ENCODE data around the gene KIF21A.

Gene KIF21A

DNA sequence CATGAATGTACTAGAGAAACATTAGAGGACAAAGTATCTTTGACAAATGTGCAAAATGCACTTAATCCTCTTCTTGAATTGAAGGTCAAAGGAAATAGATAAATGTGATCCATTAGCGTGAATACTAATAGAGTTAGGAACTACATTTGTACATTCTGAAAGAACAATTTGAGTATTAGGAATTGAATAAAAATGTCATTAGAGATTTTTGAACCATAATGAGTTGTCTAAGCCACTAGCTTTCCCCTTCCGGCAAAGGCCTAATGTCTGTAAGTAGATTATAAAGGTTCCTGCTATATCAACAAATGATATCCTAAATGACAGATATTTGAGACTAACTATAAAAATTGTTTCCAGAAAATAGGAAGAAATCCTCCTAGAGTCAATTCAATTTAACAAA is 59.8 kb downstream of the KIF21A start:
- DNase-seq: no peak

DNA sequence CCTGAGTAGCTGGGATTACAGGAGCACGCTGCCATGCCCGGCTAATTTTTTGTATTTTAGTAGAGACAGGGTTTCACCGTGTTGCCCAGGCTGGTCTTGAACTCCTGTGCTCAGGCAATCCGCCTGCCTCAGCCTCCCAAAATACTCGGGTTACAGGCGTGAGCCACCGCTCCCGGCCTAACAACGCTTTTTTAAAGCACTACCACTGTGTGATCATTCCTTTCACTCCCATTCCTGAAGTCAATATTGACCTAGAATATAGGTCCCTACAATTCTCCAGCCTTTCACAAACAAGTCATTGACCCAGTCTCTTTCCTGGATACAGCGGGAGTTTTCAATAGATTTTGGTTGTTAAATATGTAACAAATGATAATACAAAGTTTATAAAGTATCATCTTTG is 62.8 kb downstream of the KIF21A start:
- no peak for DNase-seq

DNA sequence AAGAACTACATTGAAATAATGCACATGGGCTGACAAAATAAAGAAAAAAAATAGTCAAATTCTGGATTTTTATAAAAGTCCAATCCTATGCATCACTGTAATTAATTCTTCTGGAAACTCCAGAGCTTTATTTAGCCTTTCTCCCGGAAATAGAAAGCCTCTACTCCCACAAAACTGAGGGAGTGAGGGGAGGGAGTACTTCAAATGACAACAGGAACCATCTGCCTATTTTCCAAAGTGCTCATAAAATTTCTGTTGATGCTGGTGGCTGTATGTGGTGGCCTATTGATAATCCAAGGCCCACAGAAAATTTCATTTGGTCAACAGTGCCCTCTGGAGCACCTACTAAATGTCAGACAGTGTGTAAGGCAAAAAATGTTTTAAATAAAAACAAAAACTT is 64.6 kb downstream of the KIF21A start:
- no peak for DNase-seq

DNA sequence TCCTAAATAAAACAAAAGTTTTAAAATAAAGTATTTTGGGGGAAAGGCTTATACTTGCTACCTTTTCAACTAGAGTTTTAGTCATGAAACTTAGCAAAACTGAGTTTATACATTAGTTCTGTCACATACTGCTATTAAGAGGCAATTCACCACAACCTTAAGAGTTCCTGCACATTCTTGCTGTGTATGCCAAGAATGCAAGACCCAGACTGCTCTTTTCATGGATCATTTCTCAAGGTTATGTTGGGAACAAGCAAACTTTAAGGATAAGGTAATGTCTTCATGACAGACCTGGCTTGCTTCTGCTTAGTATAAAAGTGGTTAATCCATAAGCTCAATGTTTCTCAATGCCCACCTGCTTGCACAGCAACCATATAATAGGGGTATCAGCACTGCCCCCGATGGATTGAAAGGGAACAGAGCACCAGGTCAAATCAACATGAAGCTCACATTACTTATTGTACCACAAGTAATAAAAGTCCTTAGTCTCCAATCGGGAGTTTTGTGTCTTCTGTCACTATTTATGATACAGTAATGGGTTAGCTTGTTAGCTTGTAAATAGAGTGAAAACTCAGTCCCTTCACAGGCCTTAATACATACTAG is 67.6 kb downstream of the KIF21A start:
- no peak for DNase-seq

DNA sequence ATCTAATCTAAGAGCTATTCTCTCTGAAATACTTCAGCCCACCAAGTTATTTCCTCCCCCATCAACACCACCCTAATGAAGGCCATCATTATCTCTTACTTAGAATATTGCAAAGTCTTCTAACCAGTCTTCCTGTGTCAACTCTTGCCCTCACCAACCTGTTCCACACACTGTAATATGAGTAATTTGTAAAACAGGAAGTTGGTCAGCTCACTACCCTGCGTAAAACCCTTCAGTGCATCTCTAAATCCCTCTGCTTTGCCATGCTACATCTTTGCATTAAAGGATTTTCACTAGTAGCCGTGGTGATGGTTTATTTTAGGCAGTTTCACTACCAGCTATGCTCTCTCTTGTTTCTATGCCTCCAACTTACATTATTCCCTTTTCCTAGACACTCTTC is 70.0 kb downstream of the KIF21A start:
- no peak for DNase-seq

DNA sequence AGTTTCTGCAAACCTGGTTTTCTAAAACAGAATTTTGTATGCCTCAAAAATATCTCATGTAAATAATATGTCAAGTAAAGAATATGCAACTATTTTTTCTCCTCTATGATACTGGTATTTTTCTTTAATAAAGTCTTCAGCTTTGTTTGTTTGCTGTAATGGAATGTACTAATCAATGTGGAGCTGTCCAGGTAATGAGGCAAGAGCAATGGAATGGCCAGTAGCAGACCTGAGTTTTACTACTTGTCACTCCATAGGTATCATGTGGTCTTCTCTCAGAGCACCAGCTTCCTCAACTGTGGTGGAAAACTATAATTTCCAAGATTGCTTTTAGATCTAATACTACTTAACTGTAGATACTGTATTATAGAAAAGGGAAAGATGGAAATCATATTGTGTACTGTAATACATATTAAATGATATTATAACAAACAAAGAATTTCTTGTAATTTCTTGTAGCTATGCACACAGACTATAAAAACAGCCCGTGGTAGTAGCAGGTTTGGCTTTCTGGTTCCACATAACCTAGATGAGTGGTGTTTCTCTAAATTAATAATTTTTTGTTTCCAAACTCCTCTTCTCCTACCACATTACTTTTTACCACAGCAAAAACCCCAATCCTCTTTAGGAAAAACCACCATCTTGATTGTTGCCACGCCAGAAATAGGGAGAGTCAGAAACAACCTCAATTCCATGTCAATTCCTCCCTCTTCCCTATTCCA is 70.6 kb downstream of the KIF21A start:
- DNase-seq: no peak

DNA sequence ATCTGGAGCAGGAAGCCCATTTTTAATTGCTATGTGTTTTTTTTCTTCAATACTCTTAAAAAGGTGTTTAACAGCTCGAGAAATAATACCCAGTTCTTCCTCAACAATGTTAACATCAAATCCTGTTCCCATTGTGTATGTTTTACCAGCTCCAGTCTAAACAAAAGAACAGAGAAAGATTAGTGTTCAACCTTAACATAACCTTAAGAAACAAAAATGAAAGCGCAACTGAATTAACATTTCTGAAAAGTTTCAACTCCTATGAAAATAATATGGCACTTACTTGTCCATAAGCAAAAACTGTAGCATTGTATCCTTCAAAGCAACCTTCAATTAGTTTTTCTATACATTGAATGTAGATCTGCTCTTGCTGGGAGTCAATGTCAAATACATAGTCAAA is 73.2 kb downstream of the KIF21A start:
- no peak for DNase-seq

DNA sequence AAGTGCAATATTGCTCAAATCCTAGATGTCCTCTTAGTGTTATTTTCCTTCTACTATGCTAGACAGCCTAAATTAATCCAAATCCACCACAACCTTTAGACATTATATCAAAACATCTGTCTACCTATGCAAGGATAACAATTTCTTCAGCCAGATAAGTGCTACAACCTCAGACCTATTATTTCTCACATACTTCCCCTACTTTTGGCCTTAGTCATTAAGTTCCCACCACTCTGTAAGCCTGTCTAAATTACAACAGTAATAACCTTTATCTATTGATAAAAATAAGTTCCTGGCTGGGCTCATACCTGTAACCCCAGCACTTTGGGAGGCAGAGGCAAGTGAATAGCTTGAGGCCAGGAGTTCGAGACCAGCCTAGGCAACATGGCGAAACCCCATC is 74.0 kb downstream of the KIF21A start:
- DNase-seq: no peak

DNA sequence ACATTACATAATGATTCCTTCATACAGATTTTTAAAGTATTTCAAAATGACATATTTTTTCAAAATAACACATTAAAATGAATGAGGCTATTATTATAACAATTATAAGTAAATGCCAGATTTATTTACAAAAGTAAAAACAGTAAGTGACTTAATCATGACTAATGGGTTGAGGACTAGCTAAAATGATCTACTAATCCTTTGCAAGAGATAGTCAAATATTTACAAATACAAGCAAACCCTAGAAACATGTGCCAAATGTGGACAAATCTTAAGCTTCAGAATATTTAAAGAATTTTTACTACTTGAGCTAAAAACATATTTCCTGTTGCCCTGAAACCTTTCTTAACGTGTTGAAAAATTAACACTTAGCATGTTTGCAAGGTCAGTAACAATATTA is 74.8 kb downstream of the KIF21A start:
- no peak for DNase-seq

DNA sequence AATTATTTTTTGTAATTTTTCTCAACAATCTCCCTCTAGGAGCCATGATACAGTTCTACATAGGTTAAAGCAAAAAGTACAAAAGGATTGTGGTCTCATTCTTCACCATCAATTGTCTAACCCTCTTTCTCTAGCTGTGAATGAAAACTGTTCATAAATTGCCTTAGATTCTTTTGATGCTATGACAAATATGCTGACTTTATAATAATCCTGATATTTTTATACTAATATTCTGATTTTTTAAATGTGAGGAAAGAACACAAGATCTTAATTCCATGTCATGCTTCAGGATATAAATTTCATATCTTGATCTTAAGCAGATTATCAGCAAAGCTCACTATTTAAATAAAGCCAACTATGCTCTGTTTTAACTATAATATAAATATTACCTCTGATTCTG is 75.4 kb downstream of the KIF21A start:
- no peak for DNase-seq

DNA sequence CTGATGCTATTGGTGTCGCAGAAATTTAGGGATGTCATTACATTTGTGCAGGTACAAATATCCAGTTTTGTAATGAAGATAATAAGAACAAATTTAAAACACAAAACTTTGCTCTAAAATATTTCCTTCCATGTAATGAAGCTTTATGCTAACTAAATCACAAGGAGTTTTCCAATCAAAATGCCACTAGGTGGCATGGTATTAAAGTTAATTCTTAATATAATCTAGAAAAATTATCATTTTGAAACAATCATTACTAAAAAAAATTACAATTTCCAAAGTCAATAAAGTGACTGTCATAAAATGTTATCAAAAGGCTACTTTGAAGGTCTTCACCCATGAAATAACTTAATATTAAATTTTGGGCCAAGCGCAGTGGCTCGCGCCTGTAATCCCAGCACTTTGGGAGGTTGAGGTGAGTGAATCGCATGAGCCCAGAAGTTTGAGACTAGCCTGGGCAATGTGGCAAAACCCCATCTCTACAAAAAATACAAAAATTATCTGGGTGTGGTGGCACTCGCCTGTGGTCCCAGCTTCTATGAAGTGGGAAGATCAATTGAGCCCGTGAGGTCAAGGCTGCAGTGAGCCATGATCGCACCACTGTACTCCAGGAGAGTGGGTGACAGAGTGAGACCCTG is 77.4 kb downstream of the KIF21A start:
- no peak for DNase-seq

DNA sequence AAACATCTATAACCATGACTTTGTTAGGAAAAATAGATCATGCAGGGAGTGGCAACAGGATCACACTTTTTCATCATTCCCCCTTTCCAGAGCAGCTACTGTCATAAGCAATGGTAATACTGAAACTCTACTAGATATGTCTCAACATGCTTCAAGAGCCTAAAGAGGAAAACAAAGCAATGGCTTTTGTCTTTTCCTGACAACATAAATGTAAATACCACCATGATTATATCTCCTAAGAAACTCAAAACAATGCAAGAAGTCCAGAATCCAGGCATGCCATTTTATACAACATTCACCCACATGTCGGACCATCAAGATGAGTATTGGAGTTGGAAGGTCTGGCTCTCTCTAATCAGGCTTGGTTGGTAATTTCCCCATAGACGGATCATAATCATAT is 78.7 kb downstream of the KIF21A start:
- DNase-seq: no peak

DNA sequence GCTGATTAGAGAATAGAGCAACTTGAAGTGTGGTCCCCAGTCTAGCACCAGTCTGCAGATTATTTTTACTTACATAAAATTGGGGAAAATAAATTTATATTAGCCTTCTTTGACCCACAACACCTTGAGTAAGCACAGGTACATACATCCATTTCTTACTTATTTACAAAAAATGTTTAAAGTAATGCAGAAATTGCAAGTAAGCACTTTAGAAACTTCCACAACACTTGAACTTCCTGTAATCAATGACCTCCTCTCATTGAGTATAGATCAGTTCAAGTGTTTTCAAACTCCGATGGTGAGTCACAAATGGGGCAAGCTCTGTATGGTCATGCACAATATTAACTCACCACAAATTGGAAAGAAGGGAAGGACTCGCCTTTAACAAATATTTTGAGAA is 83.3 kb downstream of the KIF21A start:
- DNase-seq: no peak

DNA sequence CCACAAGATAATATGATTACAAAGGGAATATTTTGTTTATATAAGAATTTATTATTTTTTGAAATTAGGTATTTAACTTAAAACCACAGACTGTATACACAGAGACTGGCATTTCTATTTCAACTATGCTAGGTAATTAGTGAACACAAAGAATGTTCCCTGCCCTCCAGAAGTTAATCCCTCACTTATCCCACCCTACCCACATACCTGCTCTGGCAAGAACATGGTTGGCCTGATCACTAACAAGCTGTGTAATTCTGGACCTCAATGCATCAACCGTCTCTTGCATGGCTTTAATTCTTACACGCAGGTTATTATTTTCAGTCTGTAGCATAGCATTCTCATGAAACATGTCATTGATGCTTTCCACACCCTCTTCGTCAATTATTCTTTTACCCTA is 85.9 kb downstream of the KIF21A start:
- no peak for DNase-seq

DNA sequence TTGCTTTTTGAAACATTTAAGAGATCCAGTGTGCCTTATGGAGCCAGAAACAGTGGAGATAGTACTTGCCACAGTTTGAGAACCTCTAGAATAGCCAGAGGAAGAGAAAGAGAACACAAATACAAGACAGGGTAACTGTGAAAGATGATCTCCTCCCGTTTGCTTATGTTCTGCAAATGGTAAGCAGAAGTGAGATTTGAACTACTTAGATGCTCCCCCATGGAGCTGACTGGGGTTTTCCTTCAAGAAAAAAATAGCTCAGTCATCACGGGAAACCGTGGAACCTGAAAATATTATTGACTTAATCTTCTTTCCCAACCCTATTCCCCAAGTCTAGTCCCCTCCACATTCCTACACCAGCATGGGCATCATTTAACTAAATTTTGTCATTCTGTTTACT is 87.1 kb downstream of the KIF21A start:
- no peak for DNase-seq

DNA sequence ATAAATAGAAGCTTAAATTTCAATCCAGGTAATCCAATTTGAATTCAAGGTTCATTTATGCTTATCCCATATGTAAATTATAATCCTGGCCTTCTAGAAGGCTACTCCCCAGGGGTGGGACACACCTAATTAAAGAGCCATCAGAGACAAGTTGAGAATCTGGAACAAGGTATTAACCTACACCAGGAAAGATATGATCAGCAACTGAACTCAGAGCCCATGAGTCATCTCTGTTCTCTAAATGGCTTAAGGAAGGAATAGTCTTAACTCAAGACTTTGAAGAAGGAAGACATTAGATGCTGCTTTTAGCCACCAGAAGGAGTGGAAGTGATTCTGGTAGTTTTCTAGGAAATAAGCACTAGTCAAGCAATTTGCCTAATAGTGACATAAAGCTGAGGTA is 88.0 kb downstream of the KIF21A start:
- no peak for DNase-seq

DNA sequence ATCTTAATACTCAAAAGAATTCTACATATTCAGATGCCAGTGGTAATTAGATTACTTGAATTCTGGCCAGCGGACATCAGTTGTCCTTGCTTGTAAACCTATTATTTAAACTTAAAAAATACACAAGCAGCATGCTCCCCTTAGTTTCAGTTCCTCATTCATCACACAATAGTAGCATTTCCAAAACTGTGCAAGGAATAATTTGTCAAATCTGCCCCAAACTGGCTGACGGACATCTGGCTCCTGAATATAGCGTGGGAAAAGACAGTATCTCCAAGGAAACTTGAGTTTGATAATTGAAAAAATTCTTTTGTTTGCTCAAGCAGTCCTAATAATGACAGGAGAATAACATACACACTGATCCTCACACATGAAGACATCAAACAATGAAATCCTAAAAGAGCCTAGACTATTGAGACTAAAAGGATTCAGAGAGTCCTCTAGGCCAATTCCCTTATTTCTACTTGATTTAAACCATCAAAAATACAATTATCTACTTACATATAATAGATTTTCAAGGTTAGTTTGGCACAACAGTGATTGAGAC is 90.4 kb downstream of the KIF21A start:
- no peak for DNase-seq

DNA sequence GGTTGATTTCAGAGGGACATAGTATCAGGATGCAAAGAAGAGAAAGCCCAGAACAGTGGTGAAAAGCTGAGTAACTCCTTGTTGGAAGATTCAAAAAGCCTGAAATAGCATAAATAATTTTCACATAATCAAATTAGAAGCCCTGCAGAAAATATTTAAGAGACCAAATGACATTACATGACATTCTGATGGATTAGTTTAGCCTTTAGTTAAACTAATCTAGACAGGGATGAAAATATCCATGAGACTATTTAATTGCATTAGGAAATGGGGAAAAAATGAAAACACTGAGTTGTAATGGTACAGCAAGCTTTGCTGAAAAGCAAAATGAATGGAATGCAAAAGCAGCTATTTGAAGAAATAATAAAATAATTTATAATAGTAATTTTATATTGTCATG is 91.8 kb downstream of the KIF21A start:
- no peak for DNase-seq

DNA sequence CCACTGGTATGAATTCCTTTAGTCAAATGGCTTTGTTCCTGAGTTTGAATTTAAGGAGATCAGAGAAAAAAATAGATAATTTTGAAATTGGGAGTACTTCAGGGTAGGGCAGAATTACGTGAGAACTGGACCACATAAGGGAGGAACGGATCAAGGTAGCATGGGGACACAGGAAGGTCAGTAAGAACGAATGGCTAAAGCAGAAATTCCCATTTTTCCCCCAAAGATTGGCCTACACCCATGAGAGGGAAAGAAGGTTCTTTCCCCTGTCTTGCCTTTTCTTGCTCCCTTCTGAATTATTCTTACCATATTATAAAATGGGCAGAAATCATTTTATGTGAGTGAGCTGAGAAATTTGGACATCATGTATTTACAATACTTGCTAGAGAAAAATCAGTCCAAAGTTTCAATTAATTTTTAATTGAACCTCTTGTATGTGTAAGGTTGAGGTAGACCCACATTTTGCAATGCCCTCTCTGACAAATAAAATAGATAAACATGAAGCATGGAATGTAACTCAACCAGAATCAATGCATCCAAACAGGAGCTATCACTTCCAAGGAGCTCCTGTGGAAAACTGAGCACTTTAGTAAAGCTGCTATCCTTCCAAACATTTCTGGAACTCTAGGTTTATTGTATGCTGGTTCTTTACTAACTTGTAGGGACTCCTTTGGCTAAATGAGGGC is 93.8 kb downstream of the KIF21A start:
- DNase-seq: no peak

DNA sequence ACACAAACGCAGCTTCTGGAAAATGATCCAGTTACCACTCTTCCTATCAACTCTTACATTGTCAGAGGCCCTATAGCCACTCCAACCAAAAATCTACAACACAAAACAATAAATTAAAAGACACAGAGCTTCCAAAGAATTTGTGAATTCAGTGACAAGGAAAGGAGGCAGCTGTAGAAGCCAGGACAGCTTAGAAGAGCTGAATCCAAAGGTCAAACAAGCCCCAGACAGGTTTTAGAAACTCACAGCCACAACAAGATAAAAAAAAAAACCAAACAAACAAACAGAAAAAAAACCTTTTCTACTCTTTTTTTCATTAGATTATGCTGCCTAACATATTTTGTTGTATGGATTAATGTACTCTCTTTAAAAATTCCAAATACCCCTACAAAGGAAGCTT is 94.4 kb downstream of the KIF21A start:
- DNase-seq: no peak

DNA sequence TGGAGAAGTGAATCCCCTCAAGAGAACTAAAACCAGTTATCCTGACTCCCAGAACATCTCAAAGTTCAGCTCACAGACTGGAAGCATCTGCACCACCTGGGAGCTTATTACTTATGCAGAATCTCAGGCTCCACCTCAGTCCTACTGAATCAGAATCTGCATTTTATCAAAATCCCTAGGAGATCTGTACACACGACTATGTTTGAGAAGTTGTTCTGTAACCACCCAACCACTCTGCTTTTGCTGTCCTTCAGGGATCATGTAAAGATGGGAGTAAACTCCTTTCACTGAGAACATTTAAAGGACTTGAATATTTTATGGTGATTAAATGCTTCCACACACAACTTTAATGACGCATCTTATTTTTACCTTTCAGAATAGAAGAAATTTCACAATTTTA is 98.0 kb downstream of the KIF21A start:
- DNase-seq: no peak

DNA sequence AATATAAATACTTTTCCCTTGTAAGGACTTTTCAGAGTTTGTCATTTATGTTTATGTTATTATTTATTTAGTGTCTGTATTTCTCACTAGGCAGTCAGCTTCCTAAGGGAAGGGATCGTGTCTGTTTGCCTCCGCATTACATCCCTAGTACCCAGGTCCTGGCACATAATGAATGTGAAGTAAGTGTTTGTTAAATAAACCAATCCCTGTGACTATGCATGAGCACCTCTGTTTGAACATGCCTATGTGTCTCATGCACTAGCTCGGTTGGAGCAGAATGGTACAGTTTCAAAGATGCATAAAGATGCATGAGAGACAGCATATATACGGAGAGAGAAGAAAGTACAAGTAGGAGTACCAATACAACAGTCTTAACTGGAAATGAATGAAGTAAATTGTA is 99.3 kb downstream of the KIF21A start:
- DNase-seq: no peak

DNA sequence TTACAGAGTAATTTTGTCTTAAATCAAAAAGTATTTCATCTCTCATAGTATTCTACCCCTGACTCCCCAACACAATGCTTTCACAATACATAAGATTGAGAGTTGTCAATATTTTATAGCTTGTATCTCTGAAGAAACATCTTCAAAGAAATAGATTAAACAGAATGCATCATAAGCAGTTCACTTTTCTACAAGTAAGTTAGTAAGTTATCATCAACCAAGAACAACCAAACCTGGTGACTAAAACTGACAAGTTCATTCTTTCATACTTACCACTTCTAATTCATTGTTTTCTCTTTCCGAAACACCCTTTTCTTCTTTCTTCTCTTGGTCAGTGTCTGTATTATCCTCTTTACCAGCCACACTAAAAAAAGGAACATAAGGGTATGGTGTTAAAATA is 101.2 kb downstream of the KIF21A start:
- DNase-seq: no peak

DNA sequence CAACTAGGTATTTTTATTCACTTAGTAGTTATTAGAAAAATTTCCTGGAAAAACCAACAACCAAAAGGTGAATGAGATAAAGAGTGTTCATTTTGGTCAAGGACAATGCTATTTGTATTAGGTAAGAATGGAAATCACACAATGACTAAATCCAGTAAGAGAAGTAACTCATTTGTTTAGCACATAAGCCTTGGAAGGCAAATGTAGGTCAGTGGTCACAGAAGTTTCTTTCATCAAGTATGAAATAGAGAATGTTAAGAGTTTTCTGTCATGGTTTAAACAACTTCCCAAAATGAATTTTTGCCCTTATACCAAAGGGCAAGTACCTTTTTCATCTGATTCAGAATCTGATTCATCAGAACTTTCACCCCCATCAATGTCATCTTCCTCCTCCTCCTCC is 101.7 kb downstream of the KIF21A start:
- no peak for DNase-seq

Measured in AML-193 (cell line).